Right cardiac atrium (tissue), 5 donors: ENCODE measurements around the gene TPMT. TPM values are rescaled to one million over a fixed set of nuclear protein-coding genes. Genes with fewer than 3 reads are reported as not detected.
A peak's percentile ranks its signal among the peaks of the same experiment; 100 is the strongest.
"Not testable (repeated sequence)": the region's sequence is repeated elsewhere in the genome, so short reads cannot be mapped to it uniquely, and the experiment has no call there.

Experiments
- ATAC-seq, 2 donors: fragments of 200-7000 bp; cut with Tn5 transposase; one replicate each; pipeline versions ENCODE4 v1.8.0 to v1.9.1; 2020; ENCODE audit warnings: moderate library complexity in 2 of 2, mild to moderate bottlenecking in 1 of 2
- DNase-seq, 3 donors: peaks; one replicate each; pipeline ENCODE4 v3.0.0-alpha.2; 2020
- H3K27ac ChIP-seq: one replicate; pipeline ENCODE4 v1.5.1; 2013; ENCODE audit warnings: mild to moderate bottlenecking, low read length, control low read depth, moderate library complexity
- H3K27me3 ChIP-seq: one replicate; pipeline ENCODE4 v1.6.1; 2013; ENCODE audit not compliant: control insufficient read depth, insufficient read depth
- H3K4me1 ChIP-seq: one replicate; pipeline ENCODE4 v1.6.1; 2013; ENCODE audit warnings: low read length; ENCODE audit not compliant: control insufficient read depth, insufficient read depth
- H3K4me3 ChIP-seq: one replicate; pipeline ENCODE4 v1.5.1; 2013; ENCODE audit warnings: low read length, control low read depth
- H3K9me3 ChIP-seq: one replicate; pipeline ENCODE4 v1.6.1; 2013; ENCODE audit warnings: low read length; ENCODE audit not compliant: control insufficient read depth
- WGBS: extraction: QIAGEN DNeasy Blood & Tissue Kit; methylation state at CpG from one replicate; pipeline ENCODE4 v1.1.7; 2013; 5-methylcytosine and 5-hydroxymethylcytosine counted together
- intact Hi-C, 4 donors: fragments of 100-400 bp; cut with DNase I; formaldehyde crosslinking; loops; one replicate each; pipeline versions ENCODE4 v1.11.0 to v1.14.0; 2022 to 2023
- polyA plus RNA-seq: library from polyadenylated mRNA; stranded (reverse); fragments of 200-250 nt; gene quantifications from one replicate; pipeline ENCODE4 v1.2.3, GENCODE V29; 2013
- total RNA-seq, 4 donors: library from RNA; stranded (reverse); fragmentation: NEBNext Ultra II Directional; extraction: Animal tissue kit (Norgen Biotek cat#: 25700); gene quantifications; one replicate each; pipeline ENCODE4 v1.2.1, GENCODE V29; 2021
- donor health status: healthy with polysubstance abuse.
- donor health status: DM: no; HTN: yes; CAD: no.
- donor health status: DM: no; HTN: no; CAD: no.
- donor health status: DM: no; HTN: yes; CAD: no; lungs with severe emphysema.
- donor health status: DM: yes; HTN: yes; CAD: no.

Gene TPMT
- total and polyA plus RNA-seq, 5 donors: 12.3 to 18.1 (median 14.4) TPM

DNA sequence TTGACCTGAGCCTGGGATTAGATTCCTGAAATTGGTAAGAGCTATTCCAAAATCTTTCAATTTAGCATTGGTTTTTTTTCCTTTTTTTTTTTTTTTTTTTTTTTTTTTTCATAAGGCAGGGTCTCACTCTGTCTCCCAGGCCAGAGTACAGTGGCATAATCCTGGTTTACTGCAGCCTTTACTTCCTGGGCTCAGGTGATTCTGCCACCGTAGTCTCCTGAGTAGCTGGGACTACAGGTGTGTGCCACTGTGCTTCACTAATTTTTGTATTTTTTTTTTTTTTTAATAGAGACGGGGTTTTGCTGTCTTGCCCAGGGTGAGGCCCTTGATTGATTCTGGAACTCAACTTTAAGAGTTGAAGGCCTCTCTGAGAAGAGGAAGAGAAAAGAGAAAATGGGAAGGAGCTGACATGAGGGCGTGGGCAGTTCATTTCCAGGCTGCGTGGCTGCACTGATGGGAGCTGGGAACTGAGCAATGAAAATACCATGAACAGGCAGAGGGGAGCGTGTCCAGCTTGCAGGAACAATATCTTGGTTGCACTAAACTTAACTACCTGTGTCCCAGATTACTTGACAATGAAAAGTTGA is 25.0 kb upstream of the TPMT start:
- H3K4me3 ChIP-seq: no peak overlapping the region
- WGBS: 80% methylated on average over 5 of the region's 5 CpGs
- peak in 1 of 3 donors; percentile 57 for DNase-seq
- H3K27ac ChIP-seq: no peak overlapping the region
- intact Hi-C loops: no loop called here
- H3K9me3 ChIP-seq: no peaks in the 10 kb centered on the region
- H3K4me1 ChIP-seq: no peaks in the 10 kb centered on the region
- no peaks in the 10 kb centered on the region for H3K27me3 ChIP-seq
- ATAC-seq: peak; percentile 41

- no peak for ATAC-seq
- intact Hi-C loops: no loop called here
- 81% methylated on average over 3 of the region's 3 CpGs for WGBS
These were observed 24.2 kb upstream of the TPMT start for GRCh38 chr6:18178960-18179615.

DNA sequence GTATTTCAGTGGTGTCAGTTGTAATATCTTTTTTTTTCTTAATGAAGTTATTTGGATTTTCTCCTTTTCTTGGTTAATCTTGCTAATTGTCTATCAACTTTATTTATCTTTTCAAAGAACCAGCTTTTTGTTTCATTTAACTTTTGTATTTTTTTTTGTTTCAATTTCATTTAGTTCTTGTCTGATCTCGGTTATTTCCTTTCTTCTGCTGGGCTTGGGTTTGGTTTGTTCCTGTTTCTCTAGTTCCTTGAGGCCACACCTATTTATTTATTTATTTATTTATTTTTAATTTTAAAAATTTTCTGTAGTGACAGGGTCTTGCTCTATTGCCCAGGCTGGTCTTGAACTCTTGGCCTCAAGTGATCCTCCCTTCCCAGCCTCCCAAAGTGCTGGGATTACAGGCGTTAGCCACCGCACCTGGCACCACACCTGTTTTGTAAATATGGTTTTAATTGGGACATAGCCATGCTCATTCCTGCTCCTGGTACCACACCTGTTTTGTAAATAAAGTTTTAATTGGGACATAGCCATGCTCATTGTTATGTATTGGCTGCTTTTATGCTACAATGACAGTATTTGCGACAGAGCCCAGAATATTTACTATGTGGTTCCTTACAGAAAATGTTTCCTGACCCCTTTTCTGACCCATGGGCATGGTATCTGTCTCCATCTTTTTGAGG is 22.5 kb upstream of the TPMT start:
- Histone ChIP-seq H3K27me3 (no peaks in the 10 kb centered on the region), H3K4me3 (no peak overlapping the region), H3K4me1 (no peaks in the 10 kb centered on the region), H3K9me3 (no peaks in the 10 kb centered on the region), H3K27ac (no peak overlapping the region)
- 94% methylated on average over 4 of the region's 4 CpGs for WGBS
- no peak for ATAC-seq
- intact Hi-C loops: no loop called here
- no peak for DNase-seq

More at GRCh38 chr6:18178960-18179615, 24.2 kb upstream of the TPMT start:
- no peak for DNase-seq
- Histone ChIP-seq H3K4me3 (no peak overlapping the region), H3K4me1 (no peaks in the 10 kb centered on the region), H3K9me3 (no peaks in the 10 kb centered on the region), H3K27me3 (no peaks in the 10 kb centered on the region), H3K27ac (no peak overlapping the region)

DNA sequence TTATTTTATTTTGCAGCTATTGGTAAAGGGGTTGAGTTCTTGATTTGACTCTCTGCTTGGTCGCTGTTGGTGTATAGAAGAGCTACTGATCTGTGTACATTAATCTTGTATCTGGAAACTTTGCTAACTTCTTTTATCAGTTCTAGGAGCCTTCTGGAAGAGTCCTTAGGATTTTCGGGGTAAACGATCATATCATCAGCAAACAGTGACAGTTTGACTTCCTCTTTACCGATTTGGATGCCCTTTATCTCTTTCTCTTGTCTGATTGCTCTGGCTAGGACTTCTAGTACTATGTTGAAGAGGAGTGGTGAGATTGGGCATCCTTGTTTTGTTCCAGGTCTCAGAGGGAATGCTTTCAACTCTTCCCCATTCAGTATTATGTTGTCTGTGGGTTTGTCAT is 21.3 kb upstream of the TPMT start:
- DNase-seq, H3K4me3 ChIP-seq, ATAC-seq, H3K9me3 ChIP-seq, H3K27me3 ChIP-seq, intact Hi-C loops, H3K27ac ChIP-seq, H3K4me1 ChIP-seq: not testable (repeated sequence)
- 62% methylated on average over 4 of the region's 4 CpGs for WGBS

DNA sequence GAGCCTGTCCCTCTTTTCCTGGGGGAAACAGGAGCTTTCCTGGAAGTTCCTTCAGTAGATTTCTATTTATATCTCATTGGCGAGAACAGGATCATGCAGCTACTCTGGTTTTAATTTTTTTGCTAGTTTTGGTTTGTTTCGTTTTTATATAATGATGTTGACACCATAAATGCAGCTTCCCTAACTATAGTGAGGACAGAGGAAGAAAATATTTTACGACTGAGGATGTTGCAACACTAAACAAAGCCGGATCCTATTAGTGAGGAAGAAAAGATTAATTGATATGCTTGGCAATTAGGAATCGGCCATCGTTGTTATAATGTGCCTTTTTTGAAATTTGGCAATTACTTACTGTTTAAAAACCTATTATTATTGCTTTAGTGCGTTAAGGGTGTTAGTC is 17.0 kb upstream of the TPMT start:
- H3K4me3 ChIP-seq: no peak overlapping the region
- no peaks in the 10 kb centered on the region for H3K9me3 ChIP-seq
- WGBS: 78% methylated on average over 7 of the region's 7 CpGs
- ATAC-seq (no peak), DNase-seq (no peak)
- no peak overlapping the region for H3K27ac ChIP-seq
- intact Hi-C loops: no loop called here
- H3K27me3 ChIP-seq: no peaks in the 10 kb centered on the region
- H3K4me1 ChIP-seq: no peaks in the 10 kb centered on the region

DNA sequence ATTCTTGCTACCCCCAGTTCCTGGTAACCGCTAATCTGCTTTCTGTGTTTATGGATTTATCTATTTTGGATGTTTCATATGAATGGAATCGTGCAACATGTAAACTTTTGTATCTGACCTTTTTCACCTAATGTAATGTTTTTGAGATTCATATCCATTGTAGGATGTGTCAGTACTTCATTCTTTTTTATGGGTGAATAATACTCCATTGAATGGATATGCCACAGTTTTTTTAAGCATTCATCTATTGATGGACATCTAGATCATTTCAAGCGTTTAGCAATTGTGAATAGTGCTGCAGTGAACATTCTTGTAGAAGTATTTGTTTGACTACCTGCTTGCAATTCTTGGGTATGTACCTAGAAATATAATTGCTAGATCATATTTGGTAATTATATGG is 13.4 kb upstream of the TPMT start:
- H3K9me3 ChIP-seq: no peaks in the 10 kb centered on the region
- intact Hi-C loops: no loop called here
- H3K4me1 ChIP-seq: no peaks in the 10 kb centered on the region
- 98% methylated on average over 3 of the region's 3 CpGs for WGBS
- H3K27me3 ChIP-seq: no peaks in the 10 kb centered on the region
- ATAC-seq (no peak), DNase-seq (no peak)
- no peak overlapping the region for H3K4me3 ChIP-seq
- no peak overlapping the region for H3K27ac ChIP-seq

DNA sequence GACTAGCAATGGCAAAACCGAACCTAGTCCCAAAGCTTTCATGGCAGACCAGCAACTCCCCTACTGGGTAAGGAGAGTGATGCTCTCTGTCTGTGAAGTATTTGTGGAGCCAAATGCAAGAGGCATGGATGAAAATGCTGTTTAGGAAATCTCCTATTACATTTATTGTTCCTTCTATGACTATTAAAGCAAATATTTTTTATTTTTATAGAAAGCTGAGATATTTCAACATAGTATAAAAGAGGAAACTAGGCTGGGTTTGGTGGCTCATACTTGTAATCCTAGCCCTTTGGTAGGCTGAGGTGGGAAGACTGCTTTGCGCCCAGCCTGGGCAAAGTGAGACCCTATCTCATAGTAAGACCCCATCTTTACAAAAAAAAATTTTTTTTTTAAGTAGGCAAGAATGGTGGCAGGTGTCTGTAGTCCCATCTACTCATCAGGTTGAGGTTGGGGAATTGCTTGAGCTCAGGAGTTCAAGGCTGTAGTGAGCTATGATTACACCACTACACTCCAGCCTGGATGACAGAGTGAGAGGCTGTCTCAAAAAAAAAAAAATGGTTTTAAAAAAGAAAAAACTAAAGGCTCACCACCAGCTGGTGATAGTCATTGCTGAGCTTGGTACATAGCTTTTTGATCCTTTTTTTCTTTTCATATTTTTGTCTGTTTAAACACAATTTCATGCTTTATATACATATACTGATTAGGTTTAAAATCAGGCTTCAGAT is 11.6 kb upstream of the TPMT start:
- Histone ChIP-seq H3K4me3 (no peak overlapping the region), H3K4me1 (no peaks in the 10 kb centered on the region), H3K9me3 (no peaks in the 10 kb centered on the region), H3K27ac (no peak overlapping the region), H3K27me3 (no peaks in the 10 kb centered on the region)
- no peak for DNase-seq
- 91% methylated on average over 2 of the region's 2 CpGs for WGBS
- intact Hi-C loops: no loop called here
- ATAC-seq: peak in 1 of 2 donors; percentile 51

GRCh38 chr6:18165751-18166150 is 10.9 kb upstream of the TPMT start:
- no peak for DNase-seq
- no peak for ATAC-seq
- intact Hi-C loops: no loop called here
- H3K4me3 ChIP-seq: no peak overlapping the region
- 96% methylated on average over 4 of the region's 4 CpGs for WGBS
- no peaks in the 10 kb centered on the region for H3K9me3 ChIP-seq
- no peak overlapping the region for H3K27ac ChIP-seq
- H3K4me1 ChIP-seq: no peaks in the 10 kb centered on the region
- H3K27me3 ChIP-seq: no peaks in the 10 kb centered on the region

DNA sequence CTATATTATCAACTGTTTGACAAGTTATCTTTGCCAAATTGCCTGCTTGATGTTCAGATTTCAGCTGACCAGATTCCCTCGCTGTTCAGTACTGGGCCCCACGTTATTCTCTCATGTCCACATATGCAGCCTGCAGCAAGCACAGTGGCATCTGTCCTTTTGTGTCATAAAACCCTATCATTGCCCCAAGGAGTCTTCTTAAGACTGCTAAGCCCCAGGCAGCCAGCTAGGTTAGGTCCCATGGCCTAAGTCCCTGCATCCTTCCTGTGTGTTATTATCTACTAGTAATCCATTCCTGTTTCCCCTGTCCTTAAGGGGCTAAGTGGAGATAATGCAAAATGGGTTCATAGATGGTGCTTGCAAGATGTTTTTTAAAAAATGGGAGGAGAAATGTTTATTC is 7.5 kb upstream of the TPMT start:
- DNase-seq: no peak
- WGBS: 89% methylated on average over 2 of the region's 2 CpGs
- Histone ChIP-seq H3K4me3 (no peak overlapping the region), H3K9me3 (no peaks in the 10 kb centered on the region), H3K27ac (no peak overlapping the region), H3K27me3 (no peaks in the 10 kb centered on the region), H3K4me1 (no peaks in the 10 kb centered on the region)
- ATAC-seq: no peak
- intact Hi-C loops: no loop called here

DNA sequence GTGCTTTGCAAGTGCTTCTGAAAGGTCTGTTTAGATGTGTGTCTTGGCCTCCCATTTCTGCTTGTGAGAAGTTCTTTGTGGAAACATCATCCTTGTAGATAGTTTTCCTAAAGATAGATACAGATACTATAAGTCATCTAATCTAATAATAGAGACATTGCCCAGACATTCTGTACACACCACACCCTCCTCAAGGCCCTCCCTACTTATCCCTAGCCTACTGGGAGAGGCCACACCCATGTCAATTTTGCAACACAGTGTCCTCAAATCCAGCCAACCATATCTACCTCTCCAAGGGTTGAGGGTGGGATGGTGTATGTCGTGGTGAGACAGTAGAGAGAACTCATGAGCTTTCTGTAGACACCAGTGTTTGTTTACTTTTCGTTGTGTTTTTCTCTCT is 6.6 kb upstream of the TPMT start:
- intact Hi-C loops: no loop called here
- no peak for ATAC-seq
- 84% methylated on average over 2 of the region's 2 CpGs for WGBS

GRCh38 chr6:18160911-18161310 is 6.0 kb upstream of the TPMT start:
- H3K9me3 ChIP-seq: no peaks in the 10 kb centered on the region
- DNase-seq: no peak
- H3K4me3 ChIP-seq: no peak overlapping the region
- WGBS: 85% methylated on average over 1 of the region's 1 CpG
- H3K27ac ChIP-seq: no peak overlapping the region
- H3K4me1 ChIP-seq: peaks cover 3% of the 10 kb centered on the region
- H3K27me3 ChIP-seq: no peaks in the 10 kb centered on the region
- intact Hi-C loops: no loop called here
- no peak for ATAC-seq

More for the DNA sequence above, 6.6 kb upstream of the TPMT start:
- Histone ChIP-seq H3K27me3 (no peaks in the 10 kb centered on the region), H3K4me1 (no peaks in the 10 kb centered on the region), H3K9me3 (no peaks in the 10 kb centered on the region), H3K27ac (no peak overlapping the region), H3K4me3 (no peak overlapping the region)
- DNase-seq: no peak
